Inflammatory macrophage (primary cell): Measurements from ENCODE around the gene GJD4.

Experiments
- DNase-seq, 2 donors: peaks; one replicate each; pipeline ENCODE4 v3.0.0-alpha.2; 2020 to 2022

Gene GJD4

GRCh38 chr10:35626971-35627507 is 21.9 kb downstream of the GJD4 start:
- no peak for DNase-seq

- DNase-seq = no peak
These were observed 26.3 kb downstream of the GJD4 start for GRCh38 chr10:35631404-35631803.

DNA sequence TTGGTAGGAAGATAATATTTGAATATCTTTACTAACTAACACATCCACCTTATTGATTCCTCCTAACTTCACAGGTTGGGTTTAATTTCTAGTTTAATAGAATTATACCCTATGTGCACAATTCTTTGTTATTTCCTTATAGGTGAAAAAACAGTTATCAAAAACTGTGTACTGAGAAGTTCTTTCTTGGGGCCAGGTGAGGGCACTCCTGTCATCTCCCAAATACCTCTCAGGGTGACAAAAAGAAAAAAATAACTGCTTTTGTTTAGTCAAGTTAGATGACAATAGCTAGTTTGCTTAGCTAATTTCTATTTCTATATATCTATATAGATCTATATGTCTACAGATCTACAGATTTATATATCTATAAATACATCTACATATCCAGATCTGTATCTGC is 26.9 kb downstream of the GJD4 start:
- DNase-seq = no peak

GRCh38 chr10:35633006-35633980 is 28.2 kb downstream of the GJD4 start:
- no peak for DNase-seq

- DNase-seq = peak; percentile 63 to 68
These were observed 30.4 kb downstream of the GJD4 start for GRCh38 chr10:35635576-35635975.

DNA sequence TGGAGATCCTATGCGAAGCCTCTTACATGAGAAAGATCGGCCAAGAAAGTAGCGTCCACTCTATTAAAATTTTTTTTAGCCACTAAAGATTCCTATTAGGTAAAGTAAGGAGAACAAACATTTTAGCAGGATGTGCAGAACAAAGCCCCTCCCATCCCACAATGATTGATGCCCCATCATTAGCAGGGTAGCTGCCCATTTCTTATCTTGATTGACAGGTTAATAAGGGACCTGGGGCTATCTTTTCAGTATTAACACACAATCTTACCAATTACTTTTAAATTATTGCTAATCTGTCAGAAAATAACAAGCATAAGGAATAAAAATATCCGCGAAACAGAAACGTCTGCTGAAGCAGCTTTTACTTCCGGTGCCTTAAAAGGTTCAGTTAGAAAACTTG is 31.8 kb downstream of the GJD4 start:
- no peak for DNase-seq

GRCh38 chr10:35637462-35637861 is 32.3 kb downstream of the GJD4 start:
- DNase-seq = no peak

DNA sequence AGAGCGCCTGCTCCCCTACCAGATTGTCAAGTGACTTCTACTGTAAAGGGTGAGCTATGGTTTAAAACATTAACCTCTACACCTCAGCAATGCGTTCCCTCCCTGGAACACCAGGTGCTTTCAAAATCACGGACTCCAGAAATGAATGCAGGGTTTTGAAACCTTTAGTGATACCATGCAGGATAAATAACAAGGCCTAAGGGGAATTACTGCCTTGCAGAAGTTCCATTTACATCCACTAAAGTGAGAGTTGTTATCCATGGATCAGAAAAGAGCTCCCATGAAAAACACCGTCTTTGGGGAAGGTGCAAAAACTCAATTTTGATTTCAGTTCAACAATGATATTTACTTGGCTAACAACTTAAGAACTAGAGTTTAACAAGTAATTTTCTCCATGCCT is 33.0 kb downstream of the GJD4 start:
- no peak for DNase-seq

DNA sequence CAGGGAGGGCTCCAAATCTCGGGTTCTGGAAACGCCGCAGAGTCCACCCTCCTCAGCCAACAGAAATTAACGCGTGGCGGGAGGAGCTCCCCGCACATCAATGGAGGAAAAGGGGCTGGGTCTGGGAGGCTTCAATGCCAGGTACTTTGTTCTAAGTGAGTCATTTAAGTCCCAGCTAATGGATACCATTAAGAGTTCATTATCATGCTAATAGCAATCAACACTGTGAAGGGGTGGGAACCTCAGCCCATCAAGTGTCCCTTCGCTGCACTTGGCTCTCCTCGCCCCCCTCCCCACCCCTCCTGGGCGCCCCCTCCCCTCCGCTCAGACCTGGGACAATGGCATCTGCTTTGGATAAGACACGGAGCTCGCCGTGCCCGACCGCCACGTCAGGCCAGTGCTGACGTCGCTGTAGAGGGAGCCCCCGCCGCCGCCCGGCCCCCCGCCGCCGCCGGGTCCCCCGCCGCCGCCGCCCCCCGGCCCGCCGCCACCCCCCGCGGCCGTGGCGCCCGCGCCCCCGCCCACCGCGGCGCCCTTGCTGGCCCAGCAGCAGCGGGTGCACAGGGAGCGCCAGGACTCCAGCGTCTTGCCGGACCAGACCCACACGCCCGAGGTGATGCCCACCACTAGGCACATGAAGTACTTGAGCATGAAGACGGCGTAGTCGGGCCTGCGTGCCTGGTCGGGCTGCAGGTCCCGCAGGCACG is 34.0 kb downstream of the GJD4 start:
- DNase-seq = no peak

- no peak for DNase-seq
These were observed 34.7 kb downstream of the GJD4 start for GRCh38 chr10:35639728-35640401.

DNA sequence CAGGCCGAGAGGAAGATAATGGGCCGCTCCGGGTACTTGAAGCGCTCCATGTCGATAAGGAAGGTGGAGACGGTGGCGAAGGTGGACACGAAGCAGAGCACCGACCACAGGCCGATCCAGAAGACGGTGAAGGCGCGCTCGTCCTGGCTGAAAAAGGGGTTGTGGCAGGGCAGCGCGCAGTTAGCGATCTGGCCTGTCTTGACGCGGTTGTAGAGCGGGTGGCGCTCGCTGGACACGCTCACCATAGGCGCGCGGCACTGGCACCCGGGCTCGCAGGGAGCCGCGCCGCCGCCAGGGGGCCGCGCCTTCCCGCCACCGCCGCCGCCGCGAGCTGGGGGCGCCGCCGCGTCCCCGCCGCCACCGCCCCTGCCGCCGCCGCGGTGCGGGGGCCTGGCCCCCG is 35.3 kb downstream of the GJD4 start:
- peak; percentile 25 to 48 for DNase-seq

GRCh38 chr10:35640951-35641675 is 36.0 kb downstream of the GJD4 start:
- peak; percentile 31 to 47 for DNase-seq

DNA sequence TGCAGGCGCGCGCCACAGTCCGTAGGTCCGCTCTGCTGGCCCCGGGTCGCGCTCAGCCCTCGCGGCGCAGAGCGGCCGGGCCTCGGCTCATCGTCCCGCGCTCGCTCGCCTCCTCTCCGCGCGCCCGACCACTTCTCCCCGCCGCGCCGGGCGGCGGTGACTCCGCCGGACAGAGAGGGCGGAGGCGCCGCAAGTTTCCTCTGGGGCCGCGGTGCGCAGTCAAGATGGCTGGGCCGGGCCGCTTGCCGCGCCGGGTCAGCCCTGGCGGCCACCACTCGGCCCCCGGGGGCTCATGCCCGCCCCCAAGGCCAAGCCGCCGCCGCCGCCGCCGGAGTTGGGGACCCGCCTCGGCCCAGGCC is 36.5 kb downstream of the GJD4 start:
- DNase-seq = peak in 1 of 2 donors; percentile 41

DNA sequence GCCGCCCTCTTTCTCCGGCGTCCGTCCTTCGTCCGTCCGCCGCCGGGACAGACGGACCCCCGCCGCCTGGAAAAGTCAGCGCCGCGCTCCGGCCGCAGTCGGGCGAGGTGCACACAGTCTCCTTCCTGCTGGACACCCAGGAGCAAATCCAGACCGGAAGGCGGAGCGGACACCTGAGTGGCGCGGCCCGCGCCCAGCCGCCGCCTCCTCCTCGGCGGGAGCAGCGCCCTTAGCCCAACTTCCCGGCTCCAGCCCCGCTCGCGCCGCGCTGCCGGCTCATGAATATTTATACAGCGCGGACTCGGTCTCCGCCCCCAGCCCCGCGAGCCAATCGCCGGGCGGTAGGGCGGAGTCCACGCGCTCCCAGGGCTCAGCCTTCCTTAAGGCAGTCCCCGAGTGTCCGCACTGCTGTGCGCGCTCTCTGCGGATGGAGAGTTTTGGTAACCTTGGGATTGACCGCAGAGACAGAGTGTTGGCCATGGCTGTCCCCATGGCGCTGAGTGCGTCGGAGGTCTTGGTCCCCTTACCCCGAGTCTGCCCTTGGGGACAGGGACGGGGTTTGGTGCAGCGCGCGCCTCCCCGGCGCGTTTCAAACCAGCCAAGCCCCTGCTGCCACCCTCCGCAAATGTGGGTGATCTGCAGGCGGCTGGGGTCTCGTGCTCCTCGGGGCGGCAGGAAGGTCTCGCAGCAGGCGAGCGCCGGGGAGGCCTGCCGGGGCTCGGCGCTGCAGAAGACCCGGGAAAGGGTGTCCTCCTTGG is 37.1 kb downstream of the GJD4 start, which contains the start of gene FZD8:
TSS of gene FZD8 (minus strand) at position 262 of the 758 bp plus-strand sequence. CDS start 867 bp downstream, outside the sequence.
- DNase-seq = peak; percentile 81 to 89

DNA sequence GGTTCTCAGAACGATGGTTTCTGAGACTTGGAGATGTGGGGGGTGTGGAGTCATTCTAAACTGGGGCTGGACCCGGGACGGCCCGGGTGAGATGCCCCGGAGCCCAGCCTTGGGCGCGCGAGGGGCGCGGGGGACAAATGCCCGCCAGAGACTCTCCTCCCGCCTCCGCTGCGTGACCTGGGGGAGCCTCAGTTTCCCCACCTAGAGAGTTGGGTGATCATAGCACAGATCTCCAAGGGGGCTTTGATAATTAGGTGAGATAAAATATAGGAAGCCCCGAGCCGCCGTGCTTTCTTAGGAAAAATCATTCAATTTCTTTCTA is 37.6 kb downstream of the GJD4 start:
- no peak for DNase-seq

DNA sequence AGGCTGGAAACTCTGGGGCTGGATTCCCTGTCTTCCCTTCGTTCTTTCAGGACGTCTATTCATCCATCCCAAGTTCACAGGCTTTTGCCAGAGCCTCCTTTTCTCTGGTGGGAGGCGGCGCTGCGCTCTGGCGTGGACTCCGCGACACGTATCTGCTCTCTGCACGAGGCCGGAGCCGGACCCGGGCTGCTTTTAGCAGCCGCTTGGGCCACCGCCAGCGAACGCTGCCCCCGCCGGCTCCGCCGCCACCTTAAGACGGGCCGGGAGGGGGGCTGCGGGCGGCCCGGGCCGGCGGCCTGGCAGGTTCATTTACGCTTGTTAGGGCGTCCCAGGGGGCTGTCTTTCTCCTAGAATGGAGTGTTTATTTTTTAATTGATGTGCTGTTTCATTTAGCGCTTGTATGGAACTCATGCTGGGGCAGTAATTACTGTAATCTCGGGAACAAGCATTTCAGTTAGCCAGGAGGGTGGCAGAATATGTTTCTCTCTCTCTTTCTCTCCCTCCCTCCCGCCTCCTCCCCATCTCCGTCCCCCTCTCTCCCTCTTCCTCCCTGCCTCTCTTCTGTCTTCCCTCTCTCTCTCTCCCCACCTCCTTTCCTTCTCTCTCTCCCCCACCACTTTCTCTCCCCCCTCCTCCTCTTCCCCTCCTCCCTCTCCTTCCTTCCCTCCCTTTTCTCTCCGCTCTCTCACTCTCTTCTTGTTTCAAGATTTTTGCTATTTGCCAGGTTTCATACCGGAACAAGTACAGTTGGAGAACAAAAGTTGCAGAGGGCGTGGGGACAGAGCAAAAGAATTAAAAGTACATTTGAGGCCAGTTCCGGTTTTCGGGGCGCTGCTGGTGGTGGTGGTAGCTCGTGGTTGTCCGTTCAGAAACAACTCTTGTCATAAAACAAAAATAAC is 38.3 kb downstream of the GJD4 start:
- peak in 1 of 2 donors; percentile 23 for DNase-seq

GRCh38 chr10:35644050-35644950 is 39.2 kb downstream of the GJD4 start:
- no peak for DNase-seq

- DNase-seq = no peak
These were observed 45.8 kb downstream of the GJD4 start for GRCh38 chr10:35650894-35651293.

- no peak for DNase-seq
These were observed 47.7 kb downstream of the GJD4 start for GRCh38 chr10:35652824-35653223.
